Left renal pelvis (tissue), 4 donors: ENCODE measurements around the gene OCLN. TPM values are rescaled to one million over a fixed set of nuclear protein-coding genes. Genes with fewer than 3 reads are reported as not detected.
A peak's percentile ranks its signal among the peaks of the same experiment; 100 is the strongest.
"Not testable (repeated sequence)": the region's sequence is repeated elsewhere in the genome, so short reads cannot be mapped to it uniquely, and the experiment has no call there.

Experiments used
- DNase-seq, 4 donors: peaks; one replicate each; pipeline ENCODE4 v3.0.0-alpha.2; 2013; ENCODE audit warnings: low read depth in 4 of 4, low spot score in 3 of 4
- polyA plus RNA-seq, 4 donors: library from polyadenylated mRNA; unstranded; fragments of 120-200 nt; gene quantifications; one replicate each; pipeline ENCODE4 v1.2.1, GENCODE V29; 2013; ENCODE audit not compliant: insufficient read length in 4 of 4

OCLN gene
- polyA plus RNA-seq, 4 donors: 6.4 to 44.2 (median 41.2) TPM

GRCh38 chr5:69489246-69489645 lies 3.3 kb upstream of the OCLN start:
- no peak for DNase-seq

GRCh38 chr5:69491027-69491426 lies 1.6 kb upstream of the OCLN start:
- DNase-seq: no peak

- DNase-seq: no peak
These were observed 676 bp upstream of the OCLN start for GRCh38 chr5:69491838-69492390.

- DNase-seq: no peak
These were observed 369 bp downstream of the OCLN start for GRCh38 chr5:69492923-69493395.

- peak in 1 of 4 donors; percentile 26 for DNase-seq
These were observed 975 bp downstream of the OCLN start for GRCh38 chr5:69493396-69494133.

- DNase-seq: no peak
These were observed 1.9 kb downstream of the OCLN start for GRCh38 chr5:69494452-69494851.

GRCh38 chr5:69497006-69497520 lies 4.5 kb downstream of the OCLN start:
- no peak for DNase-seq

GRCh38 chr5:69498384-69498783 lies 5.8 kb downstream of the OCLN start:
- DNase-seq: no peak

- no peak for DNase-seq
These were observed 9.8 kb downstream of the OCLN start for GRCh38 chr5:69502367-69502766.

- DNase-seq: no peak
These were observed 10.3 kb downstream of the OCLN start for GRCh38 chr5:69502767-69503488.

- DNase-seq: no peak
These were observed 11.4 kb downstream of the OCLN start for GRCh38 chr5:69504036-69504435.

- no peak for DNase-seq
These were observed 12.7 kb downstream of the OCLN start for GRCh38 chr5:69505306-69505705.

- DNase-seq: no peak
These were observed 16.6 kb downstream of the OCLN start for GRCh38 chr5:69509212-69509611.

- no peak for DNase-seq
These were observed 18.1 kb downstream of the OCLN start for GRCh38 chr5:69510694-69511093.

GRCh38 chr5:69512740-69513260 lies 20.2 kb downstream of the OCLN start:
- no peak for DNase-seq

GRCh38 chr5:69515570-69515969 lies 23.0 kb downstream of the OCLN start:
- not testable (repeated sequence) for DNase-seq

GRCh38 chr5:69516769-69517168 lies 24.2 kb downstream of the OCLN start:
- no peak for DNase-seq

- DNase-seq: no peak
These were observed 25.2 kb downstream of the OCLN start for GRCh38 chr5:69517763-69518212.

GRCh38 chr5:69519285-69519684 lies 26.7 kb downstream of the OCLN start:
- no peak for DNase-seq

- DNase-seq: no peak
These were observed 29.4 kb downstream of the OCLN start for GRCh38 chr5:69522035-69522434.

GRCh38 chr5:69525490-69525889 lies 32.9 kb downstream of the OCLN start:
- no peak for DNase-seq
